Measurements from ENCODE around the gene NOP9. TPM values are rescaled to one million over a fixed set of nuclear protein-coding genes. Genes with fewer than 3 reads are reported as not detected.

Gene NOP9
- total and polyA plus RNA-seq, 2 experiments from 2014 or later = 2.7 to 15.7 TPM

GRCh38 chr14:24339284-24340151, 39.9 kb downstream of the NOP9 start, which contains the start of gene RIPK3:
Gene RIPK3 (minus strand): TSS chr14:24339991. CDS start chr14:24339826, 165 bp downstream.
- H3K4me1 ChIP-seq (ENCODE audit: low read depth) = no peaks in the 10 kb centered on the region
- DNase-seq (ENCODE audit: low read depth in 1 of 2, low spot score in 1 of 2) = no peak
- peaks cover 98% of the 10 kb centered on the region for H3K27me3 ChIP-seq
- no peak for TF ChIP-seq CTCF (IDR thresholded peaks at IDR 0.05; ENCODE audit: low read depth, low read length)
- no peaks in the 10 kb centered on the region for H3K36me3 ChIP-seq
- peak within 1 kb of the TSS; percentile 18 for H3K4me3 ChIP-seq
- no peaks in the 10 kb centered on the region for H3K9me3 ChIP-seq (ENCODE audit: low read depth)
- H3K27ac ChIP-seq = no peak within 1 kb of the TSS

GRCh38 chr14:24340606-24341005, 41.0 kb downstream of the NOP9 start:
- DNase-seq (ENCODE audit: low read depth in 1 of 2, low spot score in 1 of 2) = no peak
- H3K4me3 ChIP-seq = no peak overlapping the region
- TF ChIP-seq CTCF (IDR thresholded peaks at IDR 0.05; ENCODE audit: low read depth, low read length) = no peak
- H3K4me1 ChIP-seq (ENCODE audit: low read depth) = no peaks in the 10 kb centered on the region
- H3K36me3 ChIP-seq = no peaks in the 10 kb centered on the region
- peaks cover 96% of the 10 kb centered on the region for H3K27me3 ChIP-seq
- H3K9me3 ChIP-seq (ENCODE audit: low read depth) = no peaks in the 10 kb centered on the region
- H3K27ac ChIP-seq = no peak overlapping the region

GRCh38 chr14:24342889-24343288, 43.2 kb downstream of the NOP9 start:
- no peak for DNase-seq (ENCODE audit: low read depth in 1 of 2, low spot score in 1 of 2)
- H3K27me3 ChIP-seq = peaks cover 85% of the 10 kb centered on the region

GRCh38 chr14:24343795-24344660, 44.4 kb downstream of the NOP9 start:
- H3K4me3 ChIP-seq = no peak overlapping the region
- H3K27ac ChIP-seq = no peak overlapping the region
- peaks cover 83% of the 10 kb centered on the region for H3K27me3 ChIP-seq
- H3K9me3 ChIP-seq (ENCODE audit: low read depth) = no peaks in the 10 kb centered on the region
- H3K4me1 ChIP-seq (ENCODE audit: low read depth) = no peaks in the 10 kb centered on the region
- no peak for DNase-seq (ENCODE audit: low read depth in 1 of 2, low spot score in 1 of 2)
- no peaks in the 10 kb centered on the region for H3K36me3 ChIP-seq
- TF ChIP-seq CTCF (IDR thresholded peaks at IDR 0.05; ENCODE audit: low read depth, low read length) = no peak

More at GRCh38 chr14:24342889-24343288, 43.2 kb downstream of the NOP9 start:
- no peaks in the 10 kb centered on the region for H3K4me1 ChIP-seq (ENCODE audit: low read depth)
- no peaks in the 10 kb centered on the region for H3K36me3 ChIP-seq
- H3K4me3 ChIP-seq = no peak overlapping the region
- no peaks in the 10 kb centered on the region for H3K9me3 ChIP-seq (ENCODE audit: low read depth)
- no peak for TF ChIP-seq CTCF (IDR thresholded peaks at IDR 0.05; ENCODE audit: low read depth, low read length)
- H3K27ac ChIP-seq = no peak overlapping the region

- Histone ChIP-seq H3K27me3 (peaks cover 83% of the 10 kb centered on the region), H3K4me1 (ENCODE audit: low read depth) (no peaks in the 10 kb centered on the region), H3K27ac (no peak overlapping the region), H3K9me3 (ENCODE audit: low read depth) (no peaks in the 10 kb centered on the region), H3K36me3 (no peaks in the 10 kb centered on the region), H3K4me3 (no peak overlapping the region)
- TF ChIP-seq CTCF (IDR thresholded peaks at IDR 0.05; ENCODE audit: low read depth, low read length) = no peak
- DNase-seq (ENCODE audit: low read depth in 1 of 2, low spot score in 1 of 2) = no peak
These were observed 47.5 kb downstream of the NOP9 start for GRCh38 chr14:24347134-24347533.

Data from cardiac muscle cell (in vitro differentiated cells and primary cell).